IMR-90 (cell line): ENCODE measurements around the gene TCP11. TPM values are rescaled to one million over a fixed set of nuclear protein-coding genes. Genes with fewer than 3 reads are reported as not detected.

Source experiments
- ATAC-seq: fragments of 200-7000 bp; cut with Tn5 transposase; 2 replicates; pipeline ENCODE4 v1.9.1; 2020; ENCODE audit warnings: low read depth, mild to moderate bottlenecking, moderate library complexity
- BruUV-seq: library from RNA; stranded (reverse); fragments of 400-500 nt; replicated peaks from 2 replicates; lab custom pipeline; 2021; lab: Mats Ljungman, UMichigan
- CTCF ChIA-PET: fragments of 300-600 bp; formaldehyde crosslinking; extraction: SDS; loops from one replicate; lab custom pipeline; 2021; ENCODE audit warnings: antibody characterized with exemption; lab: Yijun Ruan, JAX
- POLR2A ChIA-PET: fragments of 300-600 bp; sonication (Branson Sonifier 250); formaldehyde crosslinking; loops from one replicate; lab custom pipeline; 2022; ENCODE audit warnings: antibody characterized with exemption; ENCODE audit not compliant: unreplicated experiment; lab: Charles Lee
- DNase-seq: peaks from one replicate; pipeline ENCODE4 v3.0.0; 2013
- H2AFZ ChIP-seq: replicated peaks from 2 replicates; pipeline ENCODE3; 2013; ENCODE audit warnings: low read length, mild to moderate bottlenecking; ENCODE audit not compliant: poor library complexity
- H2AK5ac ChIP-seq: 2 replicates; pipeline ENCODE4 v1.6.1; 2013; ENCODE audit warnings: low read depth, low read length, inconsistent platforms
- H2AK9ac ChIP-seq: replicated peaks from 2 replicates; pipeline ENCODE3; 2013; ENCODE audit warnings: mild to moderate bottlenecking, low read depth, low read length, moderate library complexity; ENCODE audit not compliant: poor library complexity
- H2BK120ac ChIP-seq: 2 replicates; pipeline ENCODE4 v1.6.1; 2013; ENCODE audit warnings: low read depth, low read length, inconsistent platforms
- H2BK15ac ChIP-seq: 3 replicates; pipeline ENCODE4 v1.6.1; 2013; ENCODE audit warnings: low read depth, low read length, inconsistent platforms
- H2BK20ac ChIP-seq: 2 replicates; pipeline ENCODE4 v1.6.1; 2013; ENCODE audit warnings: low read depth, mild to moderate bottlenecking, inconsistent platforms, low read length, moderate library complexity
- H2BK5ac ChIP-seq: 2 replicates; pipeline ENCODE4 v1.6.1; 2013; ENCODE audit warnings: mild to moderate bottlenecking, low read depth, low read length, inconsistent platforms; ENCODE audit not compliant: poor library complexity, severe bottlenecking
- H3K14ac ChIP-seq: replicated peaks from 2 replicates; pipeline ENCODE4 v1.6.1; 2013; ENCODE audit warnings: low read depth, low read length, inconsistent platforms
- H3K18ac ChIP-seq: 2 replicates; pipeline ENCODE4 v1.6.1; 2013; ENCODE audit warnings: low read depth, low read length, control low read depth
- H3K23ac ChIP-seq: 2 replicates; pipeline ENCODE4 v1.6.1; 2013; ENCODE audit warnings: low read depth, low read length, inconsistent platforms
- H3K27ac ChIP-seq: 2 replicates; pipeline ENCODE4 v1.5.1; 2013; ENCODE audit warnings: mild to moderate bottlenecking, control low read depth, low read length; ENCODE audit not compliant: insufficient read depth
- H3K27me3 ChIP-seq: 2 replicates; pipeline ENCODE4 v1.6.1; 2013; ENCODE audit warnings: low read length; ENCODE audit not compliant: control insufficient read depth, insufficient read depth
- H3K36me3 ChIP-seq: 2 replicates; pipeline ENCODE4 v1.6.1; 2013; ENCODE audit warnings: low read length, mixed read lengths; ENCODE audit not compliant: control insufficient read depth, insufficient read depth
- H3K4ac ChIP-seq: 2 replicates; pipeline ENCODE4 v1.6.1; 2013; ENCODE audit warnings: low read depth, low read length, inconsistent platforms
- H3K4me1 ChIP-seq: 2 replicates; pipeline ENCODE4 v1.6.1; 2013; ENCODE audit warnings: low read length, mixed read lengths; ENCODE audit not compliant: control insufficient read depth, insufficient read depth
- H3K4me2 ChIP-seq: 2 replicates; pipeline ENCODE4 v1.6.1; 2013; ENCODE audit warnings: low read depth, mild to moderate bottlenecking, control low read depth, low read length, moderate library complexity
- H3K4me3 ChIP-seq: 2 replicates; pipeline ENCODE4 v1.5.1; 2013; ENCODE audit warnings: low read depth, mild to moderate bottlenecking, control low read depth, low read length, moderate library complexity; ENCODE audit not compliant: insufficient read depth
- H3K56ac ChIP-seq: 2 replicates; pipeline ENCODE4 v1.6.1; 2013; ENCODE audit warnings: low read length, inconsistent platforms; ENCODE audit not compliant: insufficient read depth; ENCODE audit errors: extremely low read depth
- H3K79me1 ChIP-seq, 2 experiments: 2 replicates each; pipeline ENCODE4 v1.6.1; 2013; ENCODE audit warnings: low read length in 2 of 2, inconsistent platforms in 1 of 2, low read depth in 1 of 2
- H3K9ac ChIP-seq: 2 replicates; pipeline ENCODE4 v1.6.1; 2013; ENCODE audit warnings: low read depth, low read length, control low read depth
- H3K9me1 ChIP-seq: 2 replicates; pipeline ENCODE4 v1.6.1; 2013; ENCODE audit warnings: low read length, inconsistent platforms; ENCODE audit not compliant: insufficient read depth
- H3K9me3 ChIP-seq: 2 replicates; pipeline ENCODE4 v1.6.1; 2013; ENCODE audit warnings: low read length; ENCODE audit not compliant: control insufficient read depth, insufficient read depth
- H4K20me1 ChIP-seq: 2 replicates; pipeline ENCODE4 v1.6.1; 2013; ENCODE audit warnings: low read length, inconsistent platforms; ENCODE audit not compliant: insufficient read depth
- H4K5ac ChIP-seq: 2 replicates; pipeline ENCODE4 v1.6.1; 2013; ENCODE audit warnings: mild to moderate bottlenecking, low read depth, low read length, control low read depth
- H4K8ac ChIP-seq, 2 experiments: 2 replicates each; pipeline ENCODE4 v1.6.1; 2013; ENCODE audit warnings: low read depth in 2 of 2, low read length in 2 of 2, control low read depth in 1 of 2, inconsistent platforms in 1 of 2
- H4K91ac ChIP-seq: 2 replicates; pipeline ENCODE4 v1.6.1; 2013; ENCODE audit warnings: low read depth, low read length, inconsistent platforms; ENCODE audit not compliant: insufficient read depth
- CEBPB ChIP-seq: IDR thresholded peaks from 2 replicates; pipeline ENCODE4 v1.6.1; 2012; ENCODE audit warnings: low read depth, low read length, improper control_type of control experiment
- RAD21 ChIP-seq: IDR thresholded peaks from 2 replicates; pipeline ENCODE4 v1.6.1; 2012; ENCODE audit warnings: low read length, improper control_type of control experiment
- WGBS, 2 experiments: methylation state at CpG; one replicate each; pipeline versions ENCODE4 v1.1.5 to v1.1.7; 2013; ENCODE audit warnings: missing lambda C conversion rate in 2 of 2; ENCODE audit not compliant: insufficient read length in 1 of 2; ENCODE audit errors: extremely low coverage in 2 of 2; 5-methylcytosine and 5-hydroxymethylcytosine counted together
- dilution Hi-C: fragments of 300-500 bp; cut with HindIII; formaldehyde crosslinking; loops from one replicate; pipeline ENCODE4 v1.14.3; 2018; ENCODE audit warnings: low sequenced_read_pairs; ENCODE audit not compliant: unreplicated experiment
- in situ Hi-C: fragments of 300-500 bp; cut with MboI; formaldehyde crosslinking; loops from 3 replicates; pipeline ENCODE4 v1.14.3; 2019; ENCODE audit warnings: low sequenced_read_pairs, inconsistent platforms, mixed read lengths
- intact Hi-C: fragments of 100-400 bp; cut with micrococcal nuclease; formaldehyde crosslinking; loops from 2 replicates; pipeline ENCODE4 v1.10.0; 2022
- polyA plus RNA-seq, 3 experiments: library from polyadenylated mRNA; depleted of rRNA; stranded (reverse); fragments of >200 nt; gene quantifications; 2 replicates each; pipeline ENCODE4 v1.2.3, GENCODE V29; 2012; ENCODE audit warnings: low replicate concordance in 1 of 3
- total RNA-seq: library from RNA; depleted of rRNA; stranded (reverse); fragments of >200 nt; gene quantifications from 2 replicates; pipeline ENCODE4 v1.2.3, GENCODE V29; 2012

The TCP11 gene
- total and polyA plus RNA-seq, 2 of the 4 experiments (the other 2 are of a cell fraction), result 0.34 to 0.36 TPM

DNA sequence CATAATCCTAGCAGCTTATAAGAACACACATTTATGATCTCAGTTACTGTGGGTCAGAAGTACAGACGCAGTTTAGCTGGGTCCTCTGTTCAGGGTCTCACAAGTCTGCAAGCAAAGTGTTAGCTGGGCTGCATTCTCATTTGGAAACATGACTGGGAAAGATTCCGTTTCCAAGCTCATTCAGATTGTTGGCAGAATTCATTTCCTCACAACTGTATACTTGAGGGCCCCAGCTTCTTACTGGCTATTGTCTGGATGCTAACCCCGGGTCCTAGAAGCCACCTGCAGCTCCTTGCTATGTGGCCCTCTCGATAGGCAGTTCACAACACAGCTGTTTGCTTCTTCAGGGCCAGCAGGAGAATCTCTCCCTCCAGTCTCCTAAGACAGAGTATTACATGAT is 13.1 kb downstream of the TCP11 start:
- Histone ChIP-seq H2AK5ac (no peak overlapping the region), H3K4ac (no peak overlapping the region), H3K18ac (no peak overlapping the region), H2AFZ (no peak overlapping the region), H2AK9ac (no peak overlapping the region), H3K4me3 (no peak overlapping the region), H3K27ac (no peak overlapping the region), H3K79me1 (no peaks in the 10 kb centered on the region), H3K9me1 (no peaks in the 10 kb centered on the region), H4K5ac (no peak overlapping the region), H3K14ac (no peak overlapping the region), H2BK5ac (no peak overlapping the region), H3K23ac (no peak overlapping the region), H2BK120ac (no peak overlapping the region), H3K56ac (no peak overlapping the region), H3K4me2 (no peak overlapping the region), H3K36me3 (no peaks in the 10 kb centered on the region), H3K9me3 (peaks cover 2% of the 10 kb centered on the region), H2BK15ac (no peak overlapping the region), H3K4me1 (no peaks in the 10 kb centered on the region), H2BK20ac (no peak overlapping the region), H4K8ac (no peak overlapping the region), H4K91ac (no peak overlapping the region), H3K9ac (no peak overlapping the region), H4K20me1 (no peaks in the 10 kb centered on the region), H3K27me3 (peaks cover 17% of the 10 kb centered on the region)
- WGBS, 2 experiments, result 62% methylated on average over 2 of the region's 4 CpGs; no CpG with 5 or more reads in 1 of the 2 experiments
- ChIA-PET CTCF (interaction anchor here (0.5 to 1.9 kb wide), 6 partner anchors 12 to 964 kb away, joined by 3 to 6 read pairs (median 4); no protein-coding TSS in a partner anchor), POLR2A (no interaction called here)
- DNase-seq (no peak), ATAC-seq (no peak)
- intact Hi-C loops (loop anchor here (5.0 kb wide), 1 partner anchor 241 kb away; the partner anchor contains the start of genes ANKS1A and TAF11), in situ Hi-C loops (loop anchor here (25.0 kb wide), 1 partner anchor 966 kb away; no protein-coding TSS in a partner anchor), dilution Hi-C loops (no loop called here)
- no TSS peak for BruUV-seq
- TF ChIP-seq RAD21 (no peak), CEBPB (no peak)
